Neuron (in vitro differentiated cells): Measurements from ENCODE around the gene PLCH1.

Experiments
- H2AFZ ChIP-seq: one replicate; pipeline ENCODE4 v1.6.1; 2013; ENCODE audit warnings: low read depth, mild to moderate bottlenecking, inconsistent platforms, low read length, moderate library complexity
- H3K27me3 ChIP-seq: one replicate; pipeline ENCODE4 v1.6.1; 2013; ENCODE audit warnings: low read length; ENCODE audit not compliant: insufficient read depth
- H3K36me3 ChIP-seq: one replicate; pipeline ENCODE4 v1.6.1; 2013; ENCODE audit warnings: low read length; ENCODE audit not compliant: insufficient read depth
- H3K4me1 ChIP-seq: one replicate; pipeline ENCODE4 v1.6.1; 2013; ENCODE audit warnings: low read length; ENCODE audit not compliant: insufficient read depth
- H3K4me3 ChIP-seq: 2 replicates; pipeline ENCODE4 v1.5.1; 2013; ENCODE audit warnings: mild to moderate bottlenecking, low read length, moderate library complexity
- H3K9me3 ChIP-seq: one replicate; pipeline ENCODE4 v1.6.1; 2013; ENCODE audit warnings: low read length

The PLCH1 gene

GRCh38 chr3:155596615-155597014 is 148.3 kb downstream of the PLCH1 start:
- no peaks in the 10 kb centered on the region for H3K27me3 ChIP-seq
- H3K36me3 ChIP-seq: peaks cover 20% of the 10 kb centered on the region
- no peaks in the 10 kb centered on the region for H3K9me3 ChIP-seq
- no peak overlapping the region for H2AFZ ChIP-seq
- H3K4me1 ChIP-seq: peaks cover 4% of the 10 kb centered on the region
- no peak overlapping the region for H3K4me3 ChIP-seq

GRCh38 chr3:155595371-155595770 is 149.5 kb downstream of the PLCH1 start:
- H3K9me3 ChIP-seq: no peaks in the 10 kb centered on the region
- no peaks in the 10 kb centered on the region for H3K27me3 ChIP-seq
- H3K4me3 ChIP-seq: no peak overlapping the region
- H3K36me3 ChIP-seq: peaks cover 29% of the 10 kb centered on the region
- no peak overlapping the region for H2AFZ ChIP-seq
- peaks cover 4% of the 10 kb centered on the region for H3K4me1 ChIP-seq

- no peak overlapping the region for H3K4me3 ChIP-seq
- no peaks in the 10 kb centered on the region for H3K9me3 ChIP-seq
- no peak overlapping the region for H2AFZ ChIP-seq
- peaks cover 4% of the 10 kb centered on the region for H3K4me1 ChIP-seq
- no peaks in the 10 kb centered on the region for H3K27me3 ChIP-seq
- H3K36me3 ChIP-seq: peaks cover 29% of the 10 kb centered on the region
Measured at GRCh38 chr3:155594526-155595187, 150.2 kb downstream of the PLCH1 start.

GRCh38 chr3:155587581-155587980 is 157.3 kb downstream of the PLCH1 start:
- Histone ChIP-seq H2AFZ (no peak overlapping the region), H3K4me1 (no peaks in the 10 kb centered on the region), H3K36me3 (peaks cover 21% of the 10 kb centered on the region), H3K9me3 (no peaks in the 10 kb centered on the region), H3K4me3 (no peak overlapping the region), H3K27me3 (no peaks in the 10 kb centered on the region)

- no peaks in the 10 kb centered on the region for H3K27me3 ChIP-seq
- H3K4me1 ChIP-seq: no peaks in the 10 kb centered on the region
- H3K4me3 ChIP-seq: no peak overlapping the region
- H2AFZ ChIP-seq: no peak overlapping the region
- no peaks in the 10 kb centered on the region for H3K9me3 ChIP-seq
- peaks cover 6% of the 10 kb centered on the region for H3K36me3 ChIP-seq
Measured at GRCh38 chr3:155585384-155585783, 159.5 kb downstream of the PLCH1 start.

- H3K27me3 ChIP-seq: no peaks in the 10 kb centered on the region
- no peak overlapping the region for H3K4me3 ChIP-seq
- peaks cover 6% of the 10 kb centered on the region for H3K36me3 ChIP-seq
Measured at GRCh38 chr3:155581579-155581978, 163.3 kb downstream of the PLCH1 start.

GRCh38 chr3:155572085-155572484 is 172.8 kb downstream of the PLCH1 start:
- no peaks in the 10 kb centered on the region for H3K27me3 ChIP-seq
- H2AFZ ChIP-seq: no peak overlapping the region
- H3K9me3 ChIP-seq: no peaks in the 10 kb centered on the region
- no peaks in the 10 kb centered on the region for H3K4me1 ChIP-seq
- peaks cover 8% of the 10 kb centered on the region for H3K36me3 ChIP-seq
- H3K4me3 ChIP-seq: no peak overlapping the region

More at GRCh38 chr3:155581579-155581978, 163.3 kb downstream of the PLCH1 start:
- H3K4me1 ChIP-seq: no peaks in the 10 kb centered on the region
- H3K9me3 ChIP-seq: no peaks in the 10 kb centered on the region
- no peak overlapping the region for H2AFZ ChIP-seq

- Histone ChIP-seq H3K36me3 (peaks cover 15% of the 10 kb centered on the region), H2AFZ (no peak overlapping the region), H3K4me1 (no peaks in the 10 kb centered on the region), H3K9me3 (no peaks in the 10 kb centered on the region), H3K4me3 (no peak overlapping the region), H3K27me3 (no peaks in the 10 kb centered on the region)
Measured at GRCh38 chr3:155568295-155568694, 176.6 kb downstream of the PLCH1 start.

GRCh38 chr3:155560594-155560993 is 184.3 kb downstream of the PLCH1 start:
- no peak overlapping the region for H2AFZ ChIP-seq
- H3K4me1 ChIP-seq: peaks cover 9% of the 10 kb centered on the region
- H3K4me3 ChIP-seq: no peak overlapping the region
- peaks cover 35% of the 10 kb centered on the region for H3K36me3 ChIP-seq
- no peaks in the 10 kb centered on the region for H3K9me3 ChIP-seq
- H3K27me3 ChIP-seq: no peaks in the 10 kb centered on the region

- Histone ChIP-seq H3K9me3 (no peaks in the 10 kb centered on the region), H3K36me3 (peaks cover 39% of the 10 kb centered on the region), H3K4me3 (no peak overlapping the region), H2AFZ (no peak overlapping the region), H3K4me1 (peaks cover 9% of the 10 kb centered on the region), H3K27me3 (no peaks in the 10 kb centered on the region)
Measured at GRCh38 chr3:155560135-155560534, 184.7 kb downstream of the PLCH1 start.

GRCh38 chr3:155556531-155556930 is 188.3 kb downstream of the PLCH1 start:
- H2AFZ ChIP-seq: no peak overlapping the region
- peaks cover 9% of the 10 kb centered on the region for H3K4me1 ChIP-seq
- no peaks in the 10 kb centered on the region for H3K9me3 ChIP-seq
- H3K36me3 ChIP-seq: peaks cover 49% of the 10 kb centered on the region
- no peak overlapping the region for H3K4me3 ChIP-seq
- no peaks in the 10 kb centered on the region for H3K27me3 ChIP-seq

GRCh38 chr3:155555479-155556060 is 189.3 kb downstream of the PLCH1 start:
- H2AFZ ChIP-seq: no peak overlapping the region
- H3K9me3 ChIP-seq: no peaks in the 10 kb centered on the region
- peaks cover 7% of the 10 kb centered on the region for H3K4me1 ChIP-seq
- H3K4me3 ChIP-seq: no peak overlapping the region
- H3K27me3 ChIP-seq: no peaks in the 10 kb centered on the region
- peaks cover 51% of the 10 kb centered on the region for H3K36me3 ChIP-seq

GRCh38 chr3:155554777-155555451 is 190.0 kb downstream of the PLCH1 start:
- Histone ChIP-seq H3K4me3 (no peak overlapping the region), H3K4me1 (peaks cover under 1% of the 10 kb centered on the region), H3K9me3 (no peaks in the 10 kb centered on the region), H2AFZ (no peak overlapping the region), H3K36me3 (peaks cover 53% of the 10 kb centered on the region), H3K27me3 (no peaks in the 10 kb centered on the region)
